ENCODE measurements around the gene CAMK4. TPM values are rescaled to one million over a fixed set of nuclear protein-coding genes. Genes with fewer than 3 reads are reported as not detected.

Gene CAMK4
- total and polyA plus RNA-seq, 11 donors, result 0.02 to 3.7 (median 0.32) TPM; not detected in 3

GRCh38 chr5:111360173-111360572 is 136.0 kb downstream of the CAMK4 start:
- H3K9me3 ChIP-seq, result no peaks in the 10 kb centered on the region
- H3K36me3 ChIP-seq, result no peaks in the 10 kb centered on the region
- ATAC-seq (no peak), DNase-seq (no peak)
- H3K27me3 ChIP-seq, result no peaks in the 10 kb centered on the region
- 38 to 60% (median 53%) methylated on average over 2 of the region's 2 CpGs for WGBS, 4 donors
- TF ChIP-seq POLR2A (IDR thresholded peaks at IDR 0.05), result no peak
- TF ChIP-seq, protein P1, sequence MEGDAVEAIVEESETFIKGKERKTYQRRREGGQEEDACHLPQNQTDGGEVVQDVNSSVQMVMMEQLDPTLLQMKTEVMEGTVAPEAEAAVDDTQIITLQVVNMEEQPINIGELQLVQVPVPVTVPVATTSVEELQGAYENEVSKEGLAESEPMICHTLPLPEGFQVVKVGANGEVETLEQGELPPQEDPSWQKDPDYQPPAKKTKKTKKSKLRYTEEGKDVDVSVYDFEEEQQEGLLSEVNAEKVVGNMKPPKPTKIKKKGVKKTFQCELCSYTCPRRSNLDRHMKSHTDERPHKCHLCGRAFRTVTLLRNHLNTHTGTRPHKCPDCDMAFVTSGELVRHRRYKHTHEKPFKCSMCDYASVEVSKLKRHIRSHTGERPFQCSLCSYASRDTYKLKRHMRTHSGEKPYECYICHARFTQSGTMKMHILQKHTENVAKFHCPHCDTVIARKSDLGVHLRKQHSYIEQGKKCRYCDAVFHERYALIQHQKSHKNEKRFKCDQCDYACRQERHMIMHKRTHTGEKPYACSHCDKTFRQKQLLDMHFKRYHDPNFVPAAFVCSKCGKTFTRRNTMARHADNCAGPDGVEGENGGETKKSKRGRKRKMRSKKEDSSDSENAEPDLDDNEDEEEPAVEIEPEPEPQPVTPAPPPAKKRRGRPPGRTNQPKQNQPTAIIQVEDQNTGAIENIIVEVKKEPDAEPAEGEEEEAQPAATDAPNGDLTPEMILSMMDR (IDR thresholded peaks at IDR 0.05), result no peak
- no peak overlapping the region for H3K4me3 ChIP-seq
- no peaks in the 10 kb centered on the region for H3K4me1 ChIP-seq
- H3K27ac ChIP-seq, result no peak overlapping the region
- intact Hi-C loops (cut with DNase I), result no loop called here

GRCh38 chr5:111364992-111365391 is 140.8 kb downstream of the CAMK4 start:
- no peak for DNase-seq
- no peak for ATAC-seq
- H3K9me3 ChIP-seq, result no peaks in the 10 kb centered on the region
- no peaks in the 10 kb centered on the region for H3K4me1 ChIP-seq
- WGBS, 4 donors, result 73 to 81% (median 77%) methylated on average over 2 of the region's 2 CpGs
- intact Hi-C loops (cut with DNase I), result no loop called here
- no peak overlapping the region for H3K27ac ChIP-seq
- H3K27me3 ChIP-seq, result no peaks in the 10 kb centered on the region
- no peak overlapping the region for H3K4me3 ChIP-seq
- TF ChIP-seq, protein P1 (IDR thresholded peaks at IDR 0.05), result no peak
- no peak for TF ChIP-seq POLR2A (IDR thresholded peaks at IDR 0.05)
- H3K36me3 ChIP-seq, result no peaks in the 10 kb centered on the region

- no peak overlapping the region for H3K4me3 ChIP-seq
- DNase-seq, result no peak
- ATAC-seq, result no peak
- intact Hi-C loops (cut with DNase I), result no loop called here
- H3K27ac ChIP-seq, result no peak overlapping the region
- TF ChIP-seq, protein P1 (IDR thresholded peaks at IDR 0.05), result no peak
- no peak for TF ChIP-seq POLR2A (IDR thresholded peaks at IDR 0.05)
- H3K36me3 ChIP-seq, result no peaks in the 10 kb centered on the region
- H3K9me3 ChIP-seq, result no peaks in the 10 kb centered on the region
- no peaks in the 10 kb centered on the region for H3K4me1 ChIP-seq
- H3K27me3 ChIP-seq, result no peaks in the 10 kb centered on the region
Observed at GRCh38 chr5:111366388-111366787, 142.2 kb downstream of the CAMK4 start.

DNA sequence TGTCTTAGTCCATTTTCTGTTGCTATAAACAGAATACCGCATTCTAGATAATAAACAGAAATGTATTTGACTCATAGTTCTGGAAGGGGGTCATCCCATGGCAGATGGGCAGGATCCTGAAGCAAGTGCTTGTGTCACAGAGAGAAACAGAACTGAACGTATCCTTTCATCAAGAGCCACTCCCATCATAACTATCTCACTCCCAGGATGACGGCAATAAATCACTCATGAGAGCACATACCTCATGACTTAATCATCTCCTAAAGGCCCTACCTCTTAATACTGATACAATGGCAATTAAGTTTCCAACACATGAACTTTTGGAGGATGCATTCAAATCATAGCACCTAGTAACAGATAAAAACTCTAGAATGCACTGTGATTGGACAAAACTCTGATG is 142.9 kb downstream of the CAMK4 start:
- Histone ChIP-seq H3K4me1 (no peaks in the 10 kb centered on the region), H3K4me3 (no peak overlapping the region), H3K27ac (no peak overlapping the region), H3K27me3 (no peaks in the 10 kb centered on the region), H3K9me3 (no peaks in the 10 kb centered on the region), H3K36me3 (no peaks in the 10 kb centered on the region)
- TF ChIP-seq, protein P1 (IDR thresholded peaks at IDR 0.05), result no peak
- TF ChIP-seq POLR2A (IDR thresholded peaks at IDR 0.05), result no peak
- ATAC-seq (no peak), DNase-seq (no peak)
- 60 to 74% (median 72%) methylated on average over 3 of the region's 3 CpGs for WGBS, 4 donors
- intact Hi-C loops (cut with DNase I), result no loop called here
